Measurements from ENCODE around the gene PRICKLE4.

Gene PRICKLE4, protein sequence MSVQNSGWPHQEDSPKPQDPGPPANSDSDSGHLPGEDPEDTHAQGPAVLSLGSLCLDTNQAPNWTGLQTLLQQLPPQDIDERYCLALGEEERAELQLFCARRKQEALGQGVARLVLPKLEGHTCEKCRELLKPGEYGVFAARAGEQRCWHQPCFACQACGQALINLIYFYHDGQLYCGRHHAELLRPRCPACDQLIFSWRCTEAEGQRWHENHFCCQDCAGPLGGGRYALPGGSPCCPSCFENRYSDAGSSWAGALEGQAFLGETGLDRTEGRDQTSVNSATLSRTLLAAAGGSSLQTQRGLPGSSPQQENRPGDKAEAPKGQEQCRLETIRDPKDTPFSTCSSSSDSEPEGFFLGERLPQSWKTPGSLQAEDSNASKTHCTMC

DNA sequence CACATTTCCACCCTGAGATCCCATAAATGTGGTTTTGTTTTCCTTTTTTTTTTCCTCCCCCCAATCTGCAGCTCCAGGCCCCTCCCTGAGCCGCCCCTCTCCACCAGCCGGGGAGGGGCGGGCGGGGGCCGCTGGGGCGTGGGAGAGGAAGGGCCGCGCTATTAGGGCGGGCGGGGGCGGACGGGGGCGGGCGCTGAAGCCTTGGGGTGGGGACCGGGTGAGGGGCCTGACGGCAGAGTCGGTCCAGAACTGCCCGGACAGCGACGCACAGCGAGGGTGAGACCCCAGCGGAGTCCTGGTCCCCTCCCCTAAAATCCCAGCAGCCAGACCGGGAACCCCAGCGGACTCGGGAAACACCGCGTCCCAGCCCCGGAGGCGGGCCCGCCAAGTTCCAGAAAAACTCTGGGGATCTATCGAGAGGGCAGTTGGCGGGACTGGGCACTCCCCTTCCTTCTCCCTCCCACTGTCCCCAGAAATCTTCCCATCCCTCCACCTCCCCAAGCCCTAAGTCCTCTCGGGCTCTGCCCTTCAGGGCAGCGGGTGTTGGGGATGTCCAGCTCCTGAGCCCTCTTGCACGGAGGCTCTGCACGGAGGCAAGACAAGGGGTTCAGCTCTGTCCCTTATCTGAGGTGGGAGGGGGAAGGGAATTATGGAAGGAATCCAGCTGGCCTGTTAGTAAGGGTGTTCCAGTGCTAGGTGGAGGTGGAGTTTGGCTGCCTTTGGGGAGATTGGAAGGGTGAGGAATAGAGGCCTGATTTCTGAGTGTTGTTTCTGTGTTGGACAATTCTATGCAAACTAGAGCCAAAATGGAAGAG, at the start of gene PRICKLE4:
PRICKLE4 (plus strand) TSS at position 232 of the 815 bp plus-strand sequence. CDS start 2,692 bp downstream, outside the sequence.
- intact Hi-C loops (cut with DNase I) = loop anchor here (1.0 to 10.0 kb wide), 4 partner anchors 114 to 434 kb away; partner anchors contain the start of genes MRPS10 and USP49
- peak in 3 of 10 donors; percentile 6 to 82 (median 29) for DNase-seq

DNA sequence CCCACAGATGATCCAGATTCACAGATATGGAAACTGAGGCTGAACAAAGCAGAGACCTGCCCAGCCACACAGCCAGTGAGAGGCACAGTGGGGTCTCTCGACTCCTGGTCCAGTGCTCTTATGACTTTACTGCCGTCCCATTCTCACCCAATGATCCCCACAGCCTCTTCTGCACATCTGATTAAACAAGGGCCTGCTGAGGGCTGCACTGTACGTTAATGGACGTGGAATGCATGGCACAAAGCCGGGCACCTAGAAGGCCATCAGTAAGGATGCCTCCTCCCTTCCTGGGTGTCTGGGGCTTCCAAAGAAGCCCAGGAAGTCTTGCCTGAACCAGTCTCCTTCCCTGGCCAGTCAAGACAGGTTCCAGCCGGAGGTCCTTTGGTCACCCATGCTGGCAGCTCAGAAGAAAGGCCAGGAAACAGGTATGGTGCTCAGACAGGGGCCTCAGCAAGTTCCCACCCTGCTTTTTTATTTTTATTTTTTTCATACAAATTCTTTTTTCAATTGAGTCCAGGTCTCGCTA, 49.0 kb upstream of the PRICKLE4 start:
- intact Hi-C loops (cut with DNase I) = no loop called here
- DNase-seq = peak in 3 of 10 donors; percentile 35 to 37 (median 36)

DNA sequence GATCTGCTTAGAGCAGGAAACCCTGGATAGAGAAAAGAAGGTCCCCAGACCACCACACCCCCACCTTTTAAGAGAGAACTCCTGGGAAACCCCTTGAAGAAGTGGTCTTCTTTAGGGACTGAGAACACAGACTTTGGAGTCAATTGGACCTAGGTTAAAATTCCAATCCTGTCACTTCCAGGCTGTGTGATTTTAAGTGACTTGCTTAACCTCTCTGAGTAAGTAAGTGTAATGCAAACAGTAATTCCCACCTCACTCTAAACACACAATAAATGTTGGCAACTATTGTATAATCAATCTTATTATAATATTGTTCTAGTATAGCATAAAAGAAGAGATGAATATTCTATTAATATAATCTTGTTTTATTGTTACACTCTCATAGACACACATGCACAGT, 48.4 kb upstream of the PRICKLE4 start:
- no peak for DNase-seq
- intact Hi-C loops (cut with DNase I) = no loop called here

DNA sequence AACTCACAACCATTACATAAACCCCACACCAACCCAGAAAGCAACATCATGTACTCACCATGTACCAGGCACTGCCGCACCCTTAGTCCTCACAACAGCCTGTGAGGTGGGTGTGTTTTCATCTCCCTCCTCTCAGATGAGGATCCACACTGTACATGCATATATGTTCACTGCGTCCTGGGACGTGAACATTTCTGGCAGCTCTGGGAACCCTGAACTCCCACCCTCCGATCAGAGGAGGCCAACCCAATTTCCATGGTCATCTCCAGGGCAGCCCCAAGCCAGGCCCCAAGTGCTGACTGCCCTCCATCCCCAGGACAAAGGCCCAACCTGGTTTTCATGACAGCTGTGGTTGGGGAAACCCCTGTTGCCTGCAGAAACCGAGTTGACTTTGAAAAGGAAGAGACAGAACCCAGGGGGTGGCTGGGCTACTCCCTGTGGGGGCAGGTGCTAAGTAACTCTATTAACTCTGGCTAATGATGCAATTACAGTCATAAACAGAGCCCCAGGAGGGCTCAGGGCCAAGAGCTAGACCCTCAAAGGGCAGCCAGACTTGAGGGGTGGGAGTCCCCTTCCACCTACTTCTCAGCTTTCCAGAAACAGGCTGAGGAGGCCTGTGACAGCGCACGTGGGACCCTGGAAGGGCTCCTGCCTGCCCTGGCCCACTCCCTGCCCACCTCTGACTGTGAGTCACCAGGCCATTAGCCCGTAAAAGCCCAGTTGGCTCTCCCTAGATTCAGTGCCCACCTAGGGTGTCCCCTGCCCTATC, 47.8 kb upstream of the PRICKLE4 start:
- DNase-seq = peak in 3 of 10 donors; percentile 77 to 85 (median 80)
- intact Hi-C loops (cut with DNase I) = no loop called here

DNA sequence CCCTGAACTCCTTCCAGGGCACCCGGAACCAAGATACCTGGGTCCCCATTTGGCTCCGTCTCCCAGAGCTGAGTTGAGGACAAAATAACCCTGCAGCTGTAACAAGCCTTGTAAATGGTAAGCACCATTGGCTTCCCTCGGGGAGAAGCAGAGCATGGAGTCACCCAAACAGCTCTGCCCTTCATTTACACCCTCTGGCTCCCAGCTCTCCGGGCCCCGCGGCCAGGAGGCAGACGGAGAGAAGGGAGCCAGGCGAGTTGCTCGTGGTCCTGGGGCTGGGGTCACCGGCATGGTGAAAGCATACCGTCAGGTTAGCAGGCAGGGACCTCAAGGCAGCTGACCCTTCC, 47.2 kb upstream of the PRICKLE4 start:
- DNase-seq = no peak
- intact Hi-C loops (cut with DNase I) = no loop called here

DNA sequence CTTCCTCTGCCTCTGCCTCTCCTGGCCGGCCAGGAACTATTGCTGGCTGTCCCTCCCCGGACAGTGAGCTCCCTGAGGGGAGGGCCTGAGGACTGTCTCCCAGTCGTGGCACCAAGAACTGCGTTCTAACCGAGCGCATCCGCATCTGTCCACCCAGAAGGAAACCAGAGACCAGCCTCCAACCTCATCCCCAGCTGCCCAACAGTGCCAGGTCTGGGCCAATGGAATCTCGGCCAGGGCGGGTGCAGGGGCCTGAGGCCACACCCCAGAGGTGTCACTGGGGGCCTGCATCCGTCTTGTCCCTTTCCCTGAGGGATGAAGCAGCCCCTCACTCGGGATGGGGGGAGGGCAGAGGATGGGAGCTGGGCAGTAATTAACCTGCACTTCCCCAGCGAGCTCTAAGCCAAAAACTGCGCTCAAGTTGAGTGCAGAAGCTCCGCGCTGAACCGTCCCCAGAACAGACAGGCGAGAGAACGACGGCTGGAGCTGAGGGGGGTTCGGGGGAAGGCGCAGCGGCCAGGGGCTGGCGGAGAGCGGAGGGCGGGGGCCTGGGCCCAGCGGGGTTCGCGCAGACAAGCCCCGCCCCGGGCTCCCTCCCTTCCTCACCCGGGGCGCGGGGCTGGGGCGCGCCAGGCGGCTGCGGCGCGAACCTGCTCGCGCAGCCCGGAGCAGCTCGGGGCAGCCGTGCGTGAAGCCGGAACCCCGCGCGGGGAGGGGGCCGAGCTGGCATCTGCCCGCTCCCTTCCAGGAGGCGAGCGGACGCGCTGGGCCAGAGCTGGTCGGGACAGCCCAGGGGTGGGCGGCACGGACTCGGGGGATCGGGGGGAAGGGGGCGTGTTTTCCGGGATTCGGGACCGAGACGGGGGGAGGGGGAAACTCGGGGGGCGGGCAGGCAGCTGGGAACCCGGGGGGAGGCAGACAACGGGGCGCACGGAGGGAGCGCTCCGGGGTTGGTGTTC, 46.6 kb upstream of the PRICKLE4 start:
- DNase-seq = peak; percentile 70 to 98 (median 82)
- intact Hi-C loops (cut with DNase I) = loop anchor here (2.0 kb wide), 1 partner anchor 51 kb away; no protein-coding TSS in a partner anchor

DNA sequence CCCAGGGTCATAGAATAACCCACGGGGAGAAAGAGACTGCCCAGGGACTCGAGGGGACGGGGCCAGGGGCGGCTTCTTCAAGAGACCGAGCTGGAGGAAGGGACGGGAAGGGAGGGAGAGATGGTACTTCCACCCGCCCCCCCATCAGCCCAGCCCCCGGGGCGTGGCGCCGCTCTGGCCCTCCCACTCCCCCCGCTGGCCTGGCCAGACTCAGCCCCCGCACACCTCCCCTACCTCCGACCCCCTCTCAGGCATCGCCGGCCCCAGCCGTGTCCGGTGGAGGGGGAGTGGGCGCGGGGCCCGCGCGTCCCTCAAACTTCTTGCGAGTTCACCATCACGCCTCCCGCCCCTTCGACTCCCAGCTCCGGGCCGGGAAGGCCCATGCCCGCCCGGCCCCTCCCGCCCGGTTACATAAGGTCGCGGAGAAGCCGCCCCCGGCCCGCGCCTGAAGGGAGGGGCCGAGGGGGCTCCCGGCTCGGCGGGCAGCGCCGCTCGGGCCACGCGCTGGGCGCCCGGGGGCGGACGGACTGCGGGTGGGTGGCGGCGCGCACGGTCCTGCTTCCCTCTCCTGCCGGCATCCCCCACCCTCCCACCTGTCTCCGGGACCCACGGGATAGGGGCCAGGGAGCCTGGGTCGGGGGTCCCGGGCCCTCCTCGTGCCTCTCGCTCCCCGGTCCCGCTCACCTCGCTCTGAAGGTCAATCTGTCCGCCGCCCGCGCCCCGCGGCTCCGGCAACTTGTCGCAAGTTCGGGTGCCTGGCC, 45.7 kb upstream of the PRICKLE4 start:
- intact Hi-C loops (cut with DNase I) = loop anchor here (1.0 to 5.0 kb wide), 3 partner anchors 29 to 52 kb away; partner anchors contain the start of gene FRS3
- peak; percentile 74 to 97 (median 82) for DNase-seq

DNA sequence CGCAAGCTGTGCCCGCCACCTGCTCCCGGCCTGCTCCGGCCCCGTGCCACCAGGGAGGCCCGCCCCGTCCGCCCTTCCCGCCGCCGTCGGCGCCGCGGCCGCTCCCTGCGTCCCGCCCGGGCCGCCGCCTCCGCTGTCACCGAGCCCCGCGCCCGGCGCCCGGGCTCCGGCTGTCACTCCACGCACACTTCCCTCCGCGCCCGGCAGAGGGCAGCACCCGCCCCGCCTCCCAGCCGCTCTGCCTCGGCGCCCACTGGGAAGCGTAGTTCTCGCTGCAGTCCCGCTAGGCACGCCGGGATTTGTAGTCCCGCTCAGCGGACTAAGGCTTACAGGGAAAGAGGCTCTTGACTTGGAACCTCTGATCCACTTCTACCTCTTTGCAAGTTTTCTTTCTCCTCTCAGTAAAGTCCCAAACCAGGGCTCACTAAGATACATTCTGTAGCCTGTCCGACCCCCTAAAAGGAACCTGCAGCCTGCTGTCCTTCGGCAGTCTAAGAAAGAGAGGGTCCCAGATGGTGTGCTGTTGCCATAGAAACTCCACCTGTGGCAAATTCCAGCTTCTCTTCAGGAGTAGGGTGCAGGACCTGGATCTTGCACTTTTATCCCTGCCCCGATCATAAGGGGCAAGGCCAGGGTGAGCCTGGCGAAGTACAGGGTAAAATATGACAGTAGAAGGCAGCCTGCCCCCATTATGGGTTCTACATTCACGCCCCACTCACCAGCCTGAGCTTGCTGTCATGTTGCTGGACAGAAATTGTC, 45.0 kb upstream of the PRICKLE4 start, which contains the start of gene TFEB:
TFEB (minus strand) TSS at position 182 of the 759 bp plus-strand sequence. CDS start 44,395 bp downstream, outside the sequence.
- peak; percentile 95 to 99 (median 96) for DNase-seq
- intact Hi-C loops (cut with DNase I) = loop anchor here (1.0 to 5.0 kb wide), 3 partner anchors 29 to 53 kb away; partner anchors contain the start of gene FRS3

DNA sequence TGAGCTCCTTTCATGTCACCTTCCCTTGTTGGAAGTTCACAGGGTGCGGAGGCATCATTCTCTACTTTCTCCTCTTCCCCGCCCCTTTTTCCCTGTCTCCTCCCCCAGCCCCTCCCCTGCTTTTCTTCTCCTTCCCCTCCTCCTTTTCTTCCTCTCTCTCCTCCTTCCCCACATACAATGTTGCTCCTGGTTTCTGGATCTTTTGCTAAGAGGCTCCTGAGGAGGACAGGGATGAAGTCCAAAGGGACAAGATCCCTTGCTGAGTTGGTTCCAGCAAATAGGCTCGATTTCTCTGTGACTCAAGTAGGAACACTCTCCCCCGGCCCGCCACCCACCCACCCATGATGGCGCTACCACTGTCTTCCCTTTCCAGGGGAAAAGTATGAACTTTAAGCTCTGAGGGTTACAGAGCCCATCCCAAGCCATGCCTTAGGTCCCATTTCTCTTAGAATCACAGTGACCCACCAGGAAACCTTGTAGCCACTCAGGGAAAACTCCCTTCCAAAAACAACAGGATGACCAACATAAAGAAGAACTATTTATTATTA, 44.3 kb upstream of the PRICKLE4 start:
- DNase-seq = peak in 1 of 10 donors; percentile 7
- intact Hi-C loops (cut with DNase I) = loop anchor here (5.0 kb wide), 1 partner anchor 41 kb away; the partner anchor contains the start of gene FRS3

DNA sequence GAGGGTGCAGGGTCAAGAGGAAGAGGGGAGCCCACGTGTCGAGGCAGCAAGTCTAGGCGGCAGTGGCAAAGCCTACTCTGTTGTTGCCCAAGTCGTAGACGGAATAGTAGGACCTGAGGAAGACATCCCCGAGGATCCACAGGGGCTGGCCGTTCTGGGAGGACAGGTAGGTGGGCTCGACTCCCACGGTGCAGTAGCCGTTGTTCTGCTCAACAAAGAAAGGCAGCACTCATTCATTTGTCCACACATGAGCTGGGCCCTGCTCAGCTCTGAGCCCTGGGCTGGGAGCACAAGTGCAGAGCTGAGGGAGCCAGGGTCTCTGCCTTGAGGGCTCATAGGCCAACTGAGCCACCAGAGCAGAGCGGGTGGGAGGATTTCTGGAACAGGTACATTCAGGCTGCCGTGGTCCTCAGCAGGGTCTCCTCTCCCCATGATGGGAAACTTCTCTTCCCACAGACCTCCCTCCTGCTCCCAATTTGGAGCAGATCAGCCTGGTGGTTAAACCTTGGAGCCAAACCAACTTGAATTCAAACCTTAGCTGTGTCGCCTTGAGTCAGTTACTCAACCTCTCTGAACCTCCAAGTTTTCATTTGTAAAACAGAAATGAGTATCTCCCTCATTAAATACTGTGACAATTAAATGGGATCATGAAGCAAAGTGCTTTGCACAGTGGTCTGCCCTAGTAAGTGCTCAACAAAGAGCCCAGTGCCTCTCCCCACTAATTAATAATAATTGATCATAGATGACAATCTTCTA, 43.6 kb upstream of the PRICKLE4 start:
- intact Hi-C loops (cut with DNase I) = loop anchor here (5.0 kb wide), 1 partner anchor 40 kb away; the partner anchor contains the start of gene FRS3
- peak in 3 of 10 donors; percentile 39 to 66 (median 60) for DNase-seq

DNA sequence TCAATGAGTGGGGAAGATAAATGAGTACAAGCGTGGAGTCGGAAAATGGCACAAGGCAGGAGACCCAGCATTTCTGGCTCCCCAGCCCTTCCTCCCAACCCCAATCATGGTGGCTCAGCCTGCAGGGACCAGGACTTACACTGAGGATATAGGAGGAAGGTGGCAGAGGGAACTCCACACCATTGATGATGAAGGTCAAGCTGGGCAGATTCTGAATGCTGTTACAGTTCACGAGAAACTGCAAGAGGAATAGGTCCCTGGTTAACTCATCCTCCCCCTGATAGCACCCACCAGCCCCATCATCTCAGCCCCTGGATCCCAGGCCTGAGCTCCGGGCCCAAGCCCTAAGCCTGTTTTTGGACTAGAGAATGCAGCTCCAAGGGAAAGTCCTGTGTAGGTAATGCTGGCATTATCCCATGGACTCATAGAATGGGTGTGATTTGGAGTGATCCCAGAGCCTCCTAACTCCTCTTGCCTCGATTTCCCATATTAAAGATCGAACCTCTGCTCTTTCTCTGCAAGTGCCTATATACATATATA, 42.9 kb upstream of the PRICKLE4 start:
- intact Hi-C loops (cut with DNase I) = loop anchor here (5.0 kb wide), 1 partner anchor 40 kb away; the partner anchor contains the start of gene FRS3
- peak in 3 of 10 donors; percentile 9 to 61 (median 24) for DNase-seq

DNA sequence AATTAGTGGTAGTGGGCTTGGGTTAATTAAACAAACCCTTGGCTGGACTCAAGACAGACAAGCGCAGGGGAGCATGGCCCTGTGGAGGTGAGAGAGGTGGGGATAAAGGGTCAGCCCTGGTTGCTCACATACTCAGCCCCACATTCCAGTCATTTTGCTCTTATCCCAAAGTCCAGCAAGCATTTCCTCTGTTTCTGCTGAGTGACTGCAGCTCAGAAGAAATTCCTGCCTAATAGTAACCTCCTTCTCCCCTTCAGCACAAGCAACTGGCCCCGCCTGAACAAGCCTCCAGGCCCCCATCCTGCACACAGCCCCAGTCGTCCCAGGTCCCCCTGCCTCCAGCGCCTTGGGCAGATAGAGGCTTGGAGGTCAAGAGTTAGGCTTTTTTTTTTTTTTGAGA, 41.5 kb upstream of the PRICKLE4 start:
- intact Hi-C loops (cut with DNase I) = loop anchor here (5.0 kb wide), 1 partner anchor 38 kb away; the partner anchor contains the start of gene FRS3
- DNase-seq = peak in 1 of 10 donors; percentile 60

DNA sequence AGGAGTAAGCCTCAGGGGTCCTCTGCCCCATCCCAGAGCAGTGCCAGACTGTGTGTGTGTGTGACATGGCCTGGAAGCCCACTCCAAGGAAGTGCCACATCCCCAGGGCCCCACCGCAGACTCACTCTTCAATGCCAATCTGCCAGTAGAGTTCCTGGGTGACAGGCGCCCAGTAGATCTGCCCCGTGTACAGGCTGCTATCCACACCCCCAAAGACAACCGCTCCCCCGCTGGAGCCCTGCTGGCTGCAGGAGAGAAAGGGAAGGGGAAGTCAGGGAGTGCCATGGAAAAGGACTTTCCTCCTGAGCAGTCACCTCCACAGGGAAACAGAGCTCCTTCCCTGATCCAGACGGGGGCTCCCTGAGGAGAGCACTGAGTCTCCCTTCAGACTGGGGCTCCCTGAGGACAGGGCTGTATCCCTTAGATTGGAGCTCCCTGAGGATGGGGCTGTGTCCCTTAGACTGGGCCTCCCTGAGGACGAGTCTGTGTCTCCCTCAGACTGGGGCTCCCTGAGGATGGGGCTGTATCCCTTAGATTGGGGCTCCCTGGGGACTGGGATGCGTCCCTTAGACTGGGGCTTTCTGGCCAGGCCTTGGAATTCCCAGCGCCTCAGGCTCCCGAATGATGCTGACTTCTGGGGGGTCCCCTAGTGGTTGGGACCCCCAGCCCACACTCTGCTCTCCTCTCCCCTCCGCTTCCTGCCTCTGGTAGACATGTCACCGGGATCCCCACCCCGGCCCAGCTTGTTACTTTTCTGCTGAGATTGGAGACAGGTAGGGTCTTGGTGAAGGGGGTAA, 40.0 kb upstream of the PRICKLE4 start:
- intact Hi-C loops (cut with DNase I) = no loop called here
- peak in 2 of 10 donors; percentile 35 to 71 for DNase-seq

DNA sequence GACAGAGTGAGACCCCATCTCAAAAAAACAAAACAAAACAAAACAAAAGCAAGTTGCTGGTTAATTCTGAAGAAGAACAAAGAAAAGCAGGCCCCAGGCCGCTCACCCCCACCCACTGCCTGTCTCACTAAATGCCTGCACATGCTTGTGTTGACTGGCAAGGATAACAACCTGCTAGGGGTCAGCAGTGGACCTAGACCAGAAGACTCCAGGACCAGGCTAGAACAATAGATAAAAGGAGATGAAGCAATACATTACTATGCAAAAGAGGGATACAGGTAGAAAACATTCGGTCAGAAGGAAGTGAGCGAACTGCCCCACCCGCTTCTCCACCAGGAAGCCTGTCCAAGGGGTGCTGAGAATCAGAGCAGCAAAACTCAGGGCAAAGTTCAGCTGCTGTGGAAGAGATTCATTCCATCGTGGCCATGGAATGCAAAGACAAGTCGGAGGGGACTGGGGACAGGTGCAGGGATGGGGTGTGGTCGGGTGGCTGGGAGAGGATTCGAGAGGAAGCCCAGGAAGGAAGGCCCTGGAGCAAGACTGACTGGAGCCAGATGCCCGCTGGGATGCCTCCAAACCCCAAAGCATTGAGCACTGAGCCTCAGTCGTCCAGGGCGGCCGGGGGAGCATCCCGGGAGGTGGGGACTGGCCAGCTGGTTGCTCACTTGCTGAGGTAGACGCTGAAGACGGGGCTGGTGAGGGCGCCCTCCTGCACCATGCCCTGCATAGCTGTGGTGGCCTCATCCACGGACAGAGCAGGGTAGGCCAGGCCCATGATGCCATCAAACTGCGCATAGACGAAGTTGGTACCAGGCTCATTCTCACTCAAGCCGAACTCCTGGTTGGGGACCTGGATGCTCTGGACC, 38.7 kb upstream of the PRICKLE4 start:
- intact Hi-C loops (cut with DNase I) = no loop called here
- peak in 2 of 10 donors; percentile 50 to 79 for DNase-seq

Measured in posterior cingulate gyrus (tissue), 11 donors.